IMR-90 (cell line): ENCODE measurements around the gene VCL. TPM values are rescaled to one million over a fixed set of nuclear protein-coding genes. Genes with fewer than 3 reads are reported as not detected.

Experiments used
- ATAC-seq: fragments of 200-7000 bp; cut with Tn5 transposase; 2 replicates; pipeline ENCODE4 v1.9.1; 2020; ENCODE audit warnings: low read depth, mild to moderate bottlenecking, moderate library complexity
- BruUV-seq: library from RNA; stranded (reverse); fragments of 400-500 nt; replicated peaks from 2 replicates; lab custom pipeline; 2021; lab: Mats Ljungman, UMichigan
- CTCF ChIA-PET: fragments of 300-600 bp; formaldehyde crosslinking; extraction: SDS; loops from one replicate; lab custom pipeline; 2021; ENCODE audit warnings: antibody characterized with exemption; lab: Yijun Ruan, JAX
- POLR2A ChIA-PET: fragments of 300-600 bp; sonication (Branson Sonifier 250); formaldehyde crosslinking; loops from one replicate; lab custom pipeline; 2022; ENCODE audit warnings: antibody characterized with exemption; ENCODE audit not compliant: unreplicated experiment; lab: Charles Lee
- DNase-seq: peaks from one replicate; pipeline ENCODE4 v3.0.0; 2013
- H2AFZ ChIP-seq: replicated peaks from 2 replicates; pipeline ENCODE3; 2013; ENCODE audit warnings: low read length, mild to moderate bottlenecking; ENCODE audit not compliant: poor library complexity
- H2AK5ac ChIP-seq: 2 replicates; pipeline ENCODE4 v1.6.1; 2013; ENCODE audit warnings: low read depth, low read length, inconsistent platforms
- H2AK9ac ChIP-seq: replicated peaks from 2 replicates; pipeline ENCODE3; 2013; ENCODE audit warnings: mild to moderate bottlenecking, low read depth, low read length, moderate library complexity; ENCODE audit not compliant: poor library complexity
- H2BK120ac ChIP-seq: 2 replicates; pipeline ENCODE4 v1.6.1; 2013; ENCODE audit warnings: low read depth, low read length, inconsistent platforms
- H2BK15ac ChIP-seq: 3 replicates; pipeline ENCODE4 v1.6.1; 2013; ENCODE audit warnings: low read depth, low read length, inconsistent platforms
- H2BK20ac ChIP-seq: 2 replicates; pipeline ENCODE4 v1.6.1; 2013; ENCODE audit warnings: low read depth, mild to moderate bottlenecking, inconsistent platforms, low read length, moderate library complexity
- H2BK5ac ChIP-seq: 2 replicates; pipeline ENCODE4 v1.6.1; 2013; ENCODE audit warnings: mild to moderate bottlenecking, low read depth, low read length, inconsistent platforms; ENCODE audit not compliant: poor library complexity, severe bottlenecking
- H3K14ac ChIP-seq: replicated peaks from 2 replicates; pipeline ENCODE4 v1.6.1; 2013; ENCODE audit warnings: low read depth, low read length, inconsistent platforms
- H3K18ac ChIP-seq: 2 replicates; pipeline ENCODE4 v1.6.1; 2013; ENCODE audit warnings: low read depth, low read length, control low read depth
- H3K23ac ChIP-seq: 2 replicates; pipeline ENCODE4 v1.6.1; 2013; ENCODE audit warnings: low read depth, low read length, inconsistent platforms
- H3K27ac ChIP-seq: 2 replicates; pipeline ENCODE4 v1.5.1; 2013; ENCODE audit warnings: mild to moderate bottlenecking, control low read depth, low read length; ENCODE audit not compliant: insufficient read depth
- H3K27me3 ChIP-seq: 2 replicates; pipeline ENCODE4 v1.6.1; 2013; ENCODE audit warnings: low read length; ENCODE audit not compliant: control insufficient read depth, insufficient read depth
- H3K36me3 ChIP-seq: 2 replicates; pipeline ENCODE4 v1.6.1; 2013; ENCODE audit warnings: low read length, mixed read lengths; ENCODE audit not compliant: control insufficient read depth, insufficient read depth
- H3K4ac ChIP-seq: 2 replicates; pipeline ENCODE4 v1.6.1; 2013; ENCODE audit warnings: low read depth, low read length, inconsistent platforms
- H3K4me1 ChIP-seq: 2 replicates; pipeline ENCODE4 v1.6.1; 2013; ENCODE audit warnings: low read length, mixed read lengths; ENCODE audit not compliant: control insufficient read depth, insufficient read depth
- H3K4me2 ChIP-seq: 2 replicates; pipeline ENCODE4 v1.6.1; 2013; ENCODE audit warnings: low read depth, mild to moderate bottlenecking, control low read depth, low read length, moderate library complexity
- H3K4me3 ChIP-seq: 2 replicates; pipeline ENCODE4 v1.5.1; 2013; ENCODE audit warnings: low read depth, mild to moderate bottlenecking, control low read depth, low read length, moderate library complexity; ENCODE audit not compliant: insufficient read depth
- H3K56ac ChIP-seq: 2 replicates; pipeline ENCODE4 v1.6.1; 2013; ENCODE audit warnings: low read length, inconsistent platforms; ENCODE audit not compliant: insufficient read depth; ENCODE audit errors: extremely low read depth
- H3K79me1 ChIP-seq, 2 experiments: 2 replicates each; pipeline ENCODE4 v1.6.1; 2013; ENCODE audit warnings: low read length in 2 of 2, inconsistent platforms in 1 of 2, low read depth in 1 of 2
- H3K9ac ChIP-seq: 2 replicates; pipeline ENCODE4 v1.6.1; 2013; ENCODE audit warnings: low read depth, low read length, control low read depth
- H3K9me1 ChIP-seq: 2 replicates; pipeline ENCODE4 v1.6.1; 2013; ENCODE audit warnings: low read length, inconsistent platforms; ENCODE audit not compliant: insufficient read depth
- H3K9me3 ChIP-seq: 2 replicates; pipeline ENCODE4 v1.6.1; 2013; ENCODE audit warnings: low read length; ENCODE audit not compliant: control insufficient read depth, insufficient read depth
- H4K20me1 ChIP-seq: 2 replicates; pipeline ENCODE4 v1.6.1; 2013; ENCODE audit warnings: low read length, inconsistent platforms; ENCODE audit not compliant: insufficient read depth
- H4K5ac ChIP-seq: 2 replicates; pipeline ENCODE4 v1.6.1; 2013; ENCODE audit warnings: mild to moderate bottlenecking, low read depth, low read length, control low read depth
- H4K8ac ChIP-seq, 2 experiments: 2 replicates each; pipeline ENCODE4 v1.6.1; 2013; ENCODE audit warnings: low read depth in 2 of 2, low read length in 2 of 2, control low read depth in 1 of 2, inconsistent platforms in 1 of 2
- H4K91ac ChIP-seq: 2 replicates; pipeline ENCODE4 v1.6.1; 2013; ENCODE audit warnings: low read depth, low read length, inconsistent platforms; ENCODE audit not compliant: insufficient read depth
- BHLHE40 ChIP-seq: fragments of 150-350 bp; IDR thresholded peaks from 2 replicates; pipeline ENCODE4 v1.6.1; 2016; ENCODE audit warnings: mild to moderate bottlenecking, low read depth, low read length
- CEBPB ChIP-seq: IDR thresholded peaks from 2 replicates; pipeline ENCODE4 v1.6.1; 2012; ENCODE audit warnings: low read depth, low read length, improper control_type of control experiment
- CHD1 ChIP-seq: IDR thresholded peaks from 2 replicates; pipeline ENCODE4 v1.6.1; 2012; ENCODE audit warnings: low read depth, low read length, improper control_type of control experiment
- CTCF ChIP-seq: conservative IDR thresholded peaks from 2 replicates; pipeline ENCODE4 v1.5.1; 2012; ENCODE audit warnings: mild to moderate bottlenecking, low read depth, low read length, improper control_type of control experiment
- ELK1 ChIP-seq: fragments of 150-350 bp; IDR thresholded peaks from 2 replicates; pipeline ENCODE4 v1.6.1; 2016; ENCODE audit warnings: low read depth, mild to moderate bottlenecking, low read length, moderate library complexity, borderline replicate concordance
- FOS ChIP-seq: fragments of 150-350 bp; IDR thresholded peaks from 2 replicates; pipeline ENCODE4 v1.6.1; 2016; ENCODE audit warnings: low read depth, low read length
- MAFK ChIP-seq: IDR thresholded peaks from 2 replicates; pipeline ENCODE4 v1.6.1; 2012; ENCODE audit warnings: low read depth, low read length, improper control_type of control experiment
- MAZ ChIP-seq: IDR thresholded peaks from 2 replicates; pipeline ENCODE4 v1.6.1; 2012; ENCODE audit warnings: low read depth, mild to moderate bottlenecking, low read length, improper control_type of control experiment, moderate library complexity, borderline replicate concordance
- MXI1 ChIP-seq: IDR thresholded peaks from 2 replicates; pipeline ENCODE4 v1.6.1; 2012; ENCODE audit warnings: low read depth, mild to moderate bottlenecking, low read length, moderate library complexity, borderline replicate concordance
- NFE2L2 ChIP-seq: fragments of 150-350 bp; IDR thresholded peaks from 2 replicates; pipeline ENCODE4 v1.6.1; 2016; ENCODE audit warnings: low read depth, mild to moderate bottlenecking, low read length
- POLR2A ChIP-seq: IDR thresholded peaks from 2 replicates; pipeline ENCODE4 v1.6.1; 2012; ENCODE audit warnings: mild to moderate bottlenecking, low read depth, low read length
- RAD21 ChIP-seq: IDR thresholded peaks from 2 replicates; pipeline ENCODE4 v1.6.1; 2012; ENCODE audit warnings: low read length, improper control_type of control experiment
- RCOR1 ChIP-seq: IDR thresholded peaks from 2 replicates; pipeline ENCODE4 v1.6.1; 2012; ENCODE audit warnings: mild to moderate bottlenecking, low read length, improper control_type of control experiment; ENCODE audit not compliant: insufficient replicate concordance
- RFX5 ChIP-seq: IDR thresholded peaks from 2 replicates; pipeline ENCODE4 v1.8.0; 2012; ENCODE audit warnings: low read depth, mild to moderate bottlenecking, low read length, moderate library complexity
- SMC3 ChIP-seq: fragments of 150-350 bp; IDR thresholded peaks from 2 replicates; pipeline ENCODE4 v1.6.1; 2016; ENCODE audit warnings: low read depth, mild to moderate bottlenecking, antibody characterized with exemption, low read length, moderate library complexity
- USF2 ChIP-seq: fragments of 150-350 bp; IDR thresholded peaks from 2 replicates; pipeline ENCODE4 v1.6.1; 2017; ENCODE audit warnings: mild to moderate bottlenecking, antibody characterized with exemption, low read length, low read depth
- WGBS, 2 experiments: methylation state at CpG; one replicate each; pipeline versions ENCODE4 v1.1.5 to v1.1.7; 2013; ENCODE audit warnings: missing lambda C conversion rate in 2 of 2; ENCODE audit not compliant: insufficient read length in 1 of 2; ENCODE audit errors: extremely low coverage in 2 of 2; 5-methylcytosine and 5-hydroxymethylcytosine counted together
- dilution Hi-C: fragments of 300-500 bp; cut with HindIII; formaldehyde crosslinking; loops from one replicate; pipeline ENCODE4 v1.14.3; 2018; ENCODE audit warnings: low sequenced_read_pairs; ENCODE audit not compliant: unreplicated experiment
- in situ Hi-C: fragments of 300-500 bp; cut with MboI; formaldehyde crosslinking; loops from 3 replicates; pipeline ENCODE4 v1.14.3; 2019; ENCODE audit warnings: low sequenced_read_pairs, inconsistent platforms, mixed read lengths
- intact Hi-C: fragments of 100-400 bp; cut with micrococcal nuclease; formaldehyde crosslinking; loops from 2 replicates; pipeline ENCODE4 v1.10.0; 2022
- polyA plus RNA-seq, 3 experiments: library from polyadenylated mRNA; depleted of rRNA; stranded (reverse); fragments of >200 nt; gene quantifications; 2 replicates each; pipeline ENCODE4 v1.2.3, GENCODE V29; 2012; ENCODE audit warnings: low replicate concordance in 1 of 3
- total RNA-seq: library from RNA; depleted of rRNA; stranded (reverse); fragments of >200 nt; gene quantifications from 2 replicates; pipeline ENCODE4 v1.2.3, GENCODE V29; 2012

Gene VCL
- total and polyA plus RNA-seq, 2 of the 4 experiments (the other 2 are of a cell fraction): 227 to 283 TPM

GRCh38 chr10:74034301-74034700, 36.4 kb downstream of the VCL start:
- Histone ChIP-seq H4K8ac (peak overlapping the region; percentile 6 to 45; a peak in 2 of 4 replicates), H3K9me1 (peaks cover 28% of the 10 kb centered on the region), H3K27ac (peak overlapping the region; percentile 91; the same call in 1 of the 2 replicates), H2BK5ac (peak overlapping the region; percentile 76), H4K91ac (no peak overlapping the region), H3K36me3 (peaks cover 22% of the 10 kb centered on the region), H2BK120ac (no peak overlapping the region), H2AK5ac (peak overlapping the region; percentile 29; the same call in 1 of the 2 replicates), H3K23ac (peak overlapping the region; percentile 36), H4K20me1 (peaks cover 88% of the 10 kb centered on the region), H3K56ac (no peak overlapping the region), H3K18ac (peak overlapping the region; percentile 59; the same call in 1 of the 2 replicates), H3K4me3 (no peak overlapping the region), H3K9ac (no peak overlapping the region), H4K5ac (no peak overlapping the region), H3K79me1 (peaks cover 18 to 61% of the 10 kb centered on the region in 2 experiments; a peak in 3 of 4 replicates), H3K4me1 (peaks cover 27% of the 10 kb centered on the region), H3K9me3 (no peaks in the 10 kb centered on the region), H2BK15ac (no peak overlapping the region), H2AFZ (no peak overlapping the region), H2BK20ac (no peak overlapping the region), H3K4me2 (no peak overlapping the region), H3K4ac (peak overlapping the region; percentile 24; the same call in 1 of the 2 replicates), H3K14ac (peak overlapping the region; percentile 61; the same call in 1 of the 2 replicates), H2AK9ac (no peak overlapping the region), H3K27me3 (no peaks in the 10 kb centered on the region)
- dilution Hi-C loops: no loop called here
- CTCF ChIA-PET: interaction anchor here (0.6 to 0.9 kb wide), 2 partner anchors 42 to 94 kb away, joined by 3 read pairs; no protein-coding TSS in a partner anchor
- in situ Hi-C loops: no loop called here
- WGBS, 2 experiments: no CpG with 5 or more reads among the region's 2 CpGs
- BruUV-seq: no TSS peak
- ATAC-seq: no peak
- no peak for DNase-seq
- POLR2A ChIA-PET: no interaction called here
- TF ChIP-seq USF2: no peak
- no peak for TF ChIP-seq CTCF
- TF ChIP-seq BHLHE40: no peak
- no peak for TF ChIP-seq MAZ
- TF ChIP-seq CHD1: no peak
- no peak for TF ChIP-seq SMC3
- no peak for TF ChIP-seq RAD21
- TF ChIP-seq CEBPB: no peak
- TF ChIP-seq NFE2L2: no peak
- no peak for TF ChIP-seq ELK1
- no peak for TF ChIP-seq RCOR1
- TF ChIP-seq MXI1: no peak
- TF ChIP-seq RFX5: no peak
- no peak for TF ChIP-seq POLR2A
- TF ChIP-seq MAFK: no peak
- TF ChIP-seq FOS: no peak
- intact Hi-C loops: no loop called here
